Stimulated activated CD8-positive, alpha-beta memory T cell treated with anti-CD3 and anti-CD28 coated beads, Interleukin-12 subunit alpha, Interleukin-12 subunit beta, amount 100 ng/mL, for 4 hours (primary cell): ENCODE results near the gene WNT4.

Experiments used
- DNase-seq: peaks from one replicate; pipeline ENCODE4 v3.0.0-alpha.2; 2020; ENCODE audit warnings: low read depth

The WNT4 gene

DNA sequence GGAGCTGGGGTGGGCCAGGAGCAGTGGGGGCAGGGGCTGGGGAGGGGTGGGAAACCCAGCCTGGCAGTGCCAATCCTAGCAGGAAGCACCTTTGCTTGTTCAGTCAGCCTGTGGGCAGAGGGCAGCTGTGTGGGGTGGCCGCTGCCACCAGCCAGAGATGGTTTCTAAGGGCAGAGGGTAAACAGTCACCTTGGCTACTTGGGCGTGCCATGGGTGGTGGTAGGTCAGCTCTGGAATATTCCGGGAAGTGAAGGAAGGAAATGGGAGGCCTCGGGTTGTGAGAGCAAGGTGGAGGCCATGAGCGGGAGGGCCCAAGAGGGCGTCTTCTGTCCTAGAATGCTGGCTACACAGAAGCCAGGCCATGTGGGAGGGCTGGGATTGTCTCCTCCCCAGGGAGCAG, 20.7 kb upstream of the WNT4 start:
- DNase-seq = no peak

- DNase-seq = no peak
Measured at GRCh38 chr1:22163137-22163536, 20.2 kb upstream of the WNT4 start.

- no peak for DNase-seq
Measured at GRCh38 chr1:22159891-22160290, 17.0 kb upstream of the WNT4 start.

- no peak for DNase-seq
Measured at GRCh38 chr1:22158654-22159053, 15.8 kb upstream of the WNT4 start.

- no peak for DNase-seq
Measured at GRCh38 chr1:22157359-22157966, 14.6 kb upstream of the WNT4 start.

DNA sequence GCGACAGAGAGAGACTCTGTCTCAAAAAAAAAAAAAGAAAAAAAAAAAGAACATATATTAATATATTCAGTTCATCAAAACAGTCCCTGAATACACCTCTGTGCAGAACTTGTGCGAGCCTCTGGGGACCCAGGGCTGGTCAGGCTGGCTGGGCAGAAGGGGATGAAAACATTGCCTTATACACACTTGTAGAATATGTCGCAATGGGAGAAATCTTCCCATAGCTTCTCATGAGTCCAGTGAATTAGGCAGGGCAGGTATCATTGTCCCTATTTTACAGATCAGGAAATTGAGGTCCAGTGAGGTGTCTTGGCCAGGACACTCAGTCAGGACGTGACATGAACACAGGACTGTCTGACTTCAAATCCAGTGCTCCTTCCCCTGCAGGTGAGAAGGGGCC, 12.6 kb upstream of the WNT4 start:
- DNase-seq = no peak

DNA sequence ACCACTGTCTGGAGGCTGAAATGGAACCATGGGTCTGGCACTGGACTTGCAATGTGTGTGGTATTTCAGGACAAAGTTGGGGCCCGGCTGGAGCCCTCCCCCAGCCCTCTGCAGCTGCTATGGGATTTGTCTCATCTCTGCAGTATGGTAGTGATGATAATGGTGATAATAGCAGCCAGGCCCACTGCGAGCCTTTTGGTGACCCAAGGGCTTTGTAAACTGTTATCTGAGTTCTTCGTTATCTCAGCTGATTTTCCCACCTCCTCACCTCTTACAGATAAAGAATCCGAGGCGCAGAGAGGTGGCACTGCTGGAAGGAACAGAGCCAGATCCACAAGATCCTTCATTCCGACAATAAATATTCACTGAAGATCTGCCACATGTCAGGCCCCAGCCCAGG, 11.7 kb upstream of the WNT4 start:
- no peak for DNase-seq

DNA sequence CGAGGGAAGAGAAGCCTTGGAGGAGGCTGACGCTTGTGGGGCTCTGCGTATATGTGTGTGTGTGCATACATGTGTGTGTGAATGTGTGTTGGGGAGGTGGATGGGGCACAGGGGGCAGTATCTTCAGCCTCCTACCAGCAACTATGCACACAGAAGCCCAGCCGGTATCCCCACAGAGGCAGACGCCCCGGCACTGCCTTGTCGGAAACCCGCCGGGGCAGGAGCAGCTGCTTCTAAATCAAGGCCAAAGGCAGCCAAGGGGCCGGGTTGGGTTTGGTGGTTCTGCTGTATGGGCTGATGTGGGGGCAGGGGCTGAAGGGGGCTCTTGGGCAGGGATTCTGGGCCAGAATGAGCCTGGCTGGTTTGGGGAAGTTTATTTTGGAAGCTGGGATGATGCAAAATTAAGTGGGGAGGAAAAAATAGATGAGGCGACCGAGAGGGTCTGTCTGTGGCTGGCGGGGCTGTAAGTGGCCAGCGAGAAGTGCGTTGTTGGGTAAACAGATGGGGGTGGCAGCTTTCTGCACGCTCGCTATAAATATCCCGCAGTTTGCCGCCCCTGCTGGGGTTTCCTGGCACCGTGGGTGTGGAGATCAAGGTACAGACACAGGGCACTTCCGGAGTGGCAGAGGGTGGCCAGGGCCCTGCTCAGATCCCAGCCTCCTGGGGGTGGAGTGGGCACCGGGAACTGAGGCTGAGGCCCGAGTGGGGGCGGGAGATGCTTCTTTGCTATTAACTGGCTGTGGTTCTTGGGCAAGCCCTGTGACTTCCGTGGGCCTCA, 11.0 kb upstream of the WNT4 start:
- DNase-seq = no peak

- no peak for DNase-seq
Measured at GRCh38 chr1:22150923-22151322, 8.0 kb upstream of the WNT4 start.

DNA sequence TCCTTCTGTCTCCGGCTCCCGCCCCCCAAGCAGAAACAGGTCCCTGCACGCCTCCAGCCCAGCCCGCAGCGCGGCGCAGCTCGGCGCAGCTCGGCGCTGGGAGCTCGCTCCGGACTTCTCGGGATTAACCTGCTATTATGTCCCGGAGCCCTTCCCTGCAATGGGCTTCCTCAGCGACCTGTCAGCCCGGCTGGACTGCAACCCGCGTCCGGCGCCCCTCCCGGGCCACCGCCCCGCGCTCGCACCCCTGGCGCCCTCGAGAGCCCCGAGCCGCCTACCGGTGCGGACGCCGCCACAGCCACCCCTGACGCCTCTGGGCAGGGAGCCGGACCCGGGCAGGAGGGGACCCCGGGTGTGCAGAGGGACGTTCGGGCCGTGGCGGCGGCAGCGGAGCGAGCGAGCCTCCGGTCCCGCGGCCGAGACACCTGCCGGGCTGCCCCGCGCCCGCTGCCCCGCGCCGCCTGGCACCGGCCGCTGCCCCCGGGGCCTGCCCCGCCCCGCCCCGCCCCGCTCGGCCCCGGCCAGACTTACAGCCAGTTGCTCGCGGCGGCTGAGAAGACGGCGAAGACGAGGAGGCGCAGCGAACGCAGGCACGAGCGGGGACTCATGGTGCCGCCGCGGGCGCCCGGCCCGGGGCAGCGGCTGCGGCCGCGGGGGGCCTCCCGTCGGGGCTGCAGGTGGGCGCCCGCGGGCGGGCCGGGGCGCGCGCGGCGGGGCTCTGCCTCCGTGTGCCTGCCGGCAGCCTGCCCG, 407 bp downstream of the WNT4 start:
- DNase-seq = no peak

DNA sequence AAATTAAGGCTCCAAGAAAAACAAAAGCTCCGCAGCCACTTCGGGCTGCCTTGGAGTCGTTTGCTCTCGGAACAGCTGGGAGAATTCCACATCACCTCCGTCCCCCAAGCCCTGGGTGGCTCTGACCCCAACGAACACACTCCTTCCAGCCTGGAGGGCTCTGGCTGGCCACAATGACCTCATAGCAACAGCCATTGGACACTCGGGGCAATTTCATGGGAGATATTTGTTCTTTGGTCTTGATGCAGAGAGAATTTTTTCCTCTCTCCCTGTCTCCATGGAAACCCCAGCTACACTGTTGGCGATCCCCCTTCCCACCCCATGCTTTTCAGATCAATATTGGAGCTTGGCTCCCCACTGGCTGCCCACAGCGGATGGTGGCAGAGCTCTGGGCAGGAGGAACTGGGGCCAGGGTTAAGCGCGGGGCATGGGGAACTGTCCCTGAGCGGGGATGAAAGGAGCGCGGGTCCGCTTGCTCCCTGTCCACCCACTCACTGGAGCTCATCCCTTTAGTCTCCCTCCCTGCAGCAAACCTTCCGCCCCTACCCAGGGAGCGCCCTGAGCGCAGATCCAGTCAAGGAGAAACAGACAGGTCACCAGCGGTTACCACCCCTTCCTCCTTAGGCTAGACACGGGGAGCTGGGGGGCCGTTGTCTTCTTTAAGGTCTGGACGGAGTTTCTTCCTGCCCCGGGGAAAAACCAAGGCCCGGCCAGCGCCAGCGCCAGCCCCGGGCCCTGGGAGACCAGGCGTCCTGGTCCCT, 1.2 kb downstream of the WNT4 start:
- DNase-seq = no peak

DNA sequence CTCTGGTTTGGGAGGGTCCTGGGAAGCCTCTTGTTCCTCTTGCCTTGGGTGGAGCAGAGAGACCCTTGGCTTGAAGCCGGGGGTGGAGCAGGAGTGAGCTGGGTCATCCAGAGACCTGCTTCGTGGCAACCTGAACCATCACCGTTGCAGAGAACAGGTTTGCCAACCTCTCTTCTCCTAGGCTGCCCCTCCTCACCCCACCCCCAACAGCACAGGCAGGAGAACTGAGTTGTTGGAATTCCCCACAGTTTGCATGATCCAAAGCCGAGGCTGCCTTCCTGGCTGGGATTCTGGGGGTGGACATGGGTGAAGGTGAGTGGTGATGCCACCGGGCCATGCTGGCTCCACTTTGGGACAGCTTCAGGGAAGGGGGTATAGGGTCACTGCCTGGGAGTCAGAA, 2.2 kb downstream of the WNT4 start:
- no peak for DNase-seq

DNA sequence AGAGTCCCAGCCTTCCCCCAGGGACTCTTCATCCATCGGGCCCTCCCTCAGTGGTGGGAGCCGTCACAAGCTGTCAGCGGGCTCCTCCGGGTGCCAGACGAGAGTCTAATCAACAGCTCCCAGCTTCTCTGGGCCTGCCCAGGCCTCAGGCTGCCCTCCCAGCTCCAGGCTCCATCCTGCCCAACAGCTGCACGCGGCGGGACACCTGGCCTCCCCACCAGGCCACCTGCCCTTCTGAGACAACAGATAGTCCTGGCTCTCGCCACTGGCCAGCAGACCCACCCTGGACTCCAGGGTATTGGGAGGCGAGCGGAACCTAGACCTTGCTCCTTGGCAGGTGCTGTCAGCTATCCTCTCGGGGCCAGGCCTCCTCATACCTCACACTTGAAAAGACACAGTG, 3.1 kb downstream of the WNT4 start:
- no peak for DNase-seq

DNA sequence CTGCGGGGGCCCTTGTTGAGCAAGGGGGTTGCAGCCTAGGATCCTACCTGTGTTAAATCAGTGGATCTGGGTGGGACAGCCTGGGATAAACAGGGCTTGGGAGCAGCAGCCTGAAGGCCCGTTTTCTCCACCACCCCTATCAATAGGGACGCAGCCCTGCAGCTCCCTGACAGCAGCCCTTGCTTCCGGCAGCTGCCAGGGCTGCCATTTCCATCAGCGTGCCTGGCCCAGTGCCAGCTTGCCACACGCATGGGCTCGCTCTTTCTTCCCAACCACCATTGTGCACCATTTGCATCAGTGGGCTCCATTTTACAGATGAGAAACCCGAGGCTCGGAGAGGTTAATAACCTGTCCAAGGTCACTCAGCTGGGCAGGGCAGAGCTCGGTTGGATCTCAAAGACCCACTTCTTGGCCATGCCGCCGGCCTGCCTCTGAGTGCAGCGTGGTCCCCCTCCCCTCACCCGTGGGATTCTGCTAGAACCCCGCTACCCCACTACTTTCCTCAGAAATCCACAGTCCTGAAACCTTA, 3.8 kb downstream of the WNT4 start:
- DNase-seq = no peak

DNA sequence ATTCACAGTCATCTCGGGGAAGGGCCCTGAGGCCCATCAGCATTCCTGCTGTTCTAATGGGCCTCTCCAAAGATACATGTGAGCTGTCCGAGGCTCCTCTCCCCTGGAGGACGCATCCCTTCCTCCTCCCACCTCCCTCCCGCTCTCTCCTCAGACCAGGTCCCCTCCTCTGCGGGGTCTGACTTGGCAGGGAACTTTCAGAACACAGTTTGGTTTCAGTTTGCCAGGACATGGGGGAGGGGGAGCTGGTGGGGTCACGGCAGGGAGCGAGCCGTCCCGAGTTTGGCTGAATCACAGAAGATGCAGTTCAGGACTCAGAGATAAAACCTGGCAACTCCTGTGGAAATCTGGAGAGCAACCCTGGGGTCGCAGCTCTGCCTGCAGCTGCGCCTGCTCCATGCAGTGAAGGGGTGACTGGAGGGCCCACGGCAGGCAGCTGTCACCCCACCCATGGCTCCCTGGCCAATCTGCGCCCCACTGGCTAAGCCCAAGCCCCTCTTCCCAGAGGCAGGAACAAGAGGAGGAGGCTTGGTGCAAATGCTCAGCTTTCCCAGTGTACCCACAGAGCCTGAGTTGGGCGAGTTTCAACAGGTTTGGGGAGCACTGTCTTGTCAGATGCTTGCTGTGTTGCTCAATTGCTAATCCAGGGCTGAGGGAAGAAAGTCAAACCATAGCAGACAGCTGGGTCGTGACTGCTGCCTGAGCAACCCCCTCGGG, 5.7 kb downstream of the WNT4 start:
- DNase-seq = no peak

DNA sequence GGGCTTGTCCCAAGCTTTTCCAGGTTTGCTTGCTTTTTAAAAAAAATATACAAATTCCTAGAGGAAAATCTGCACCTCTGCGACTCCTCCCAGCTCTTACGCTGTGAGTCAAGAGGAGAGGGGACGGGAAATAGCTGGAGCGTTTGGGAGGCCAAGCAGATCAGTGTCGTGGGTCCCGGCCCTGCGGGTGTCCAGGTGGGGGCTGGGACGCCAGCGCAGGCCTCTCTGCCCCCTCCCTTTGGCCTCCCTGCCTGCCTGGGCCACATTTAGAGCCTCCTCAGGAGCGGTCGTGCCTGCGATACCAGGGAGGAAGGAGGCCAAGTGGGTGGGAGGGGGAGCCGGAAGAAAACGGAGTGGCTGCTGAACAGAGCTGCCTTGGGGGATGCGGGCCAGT, 9.0 kb downstream of the WNT4 start:
- no peak for DNase-seq

DNA sequence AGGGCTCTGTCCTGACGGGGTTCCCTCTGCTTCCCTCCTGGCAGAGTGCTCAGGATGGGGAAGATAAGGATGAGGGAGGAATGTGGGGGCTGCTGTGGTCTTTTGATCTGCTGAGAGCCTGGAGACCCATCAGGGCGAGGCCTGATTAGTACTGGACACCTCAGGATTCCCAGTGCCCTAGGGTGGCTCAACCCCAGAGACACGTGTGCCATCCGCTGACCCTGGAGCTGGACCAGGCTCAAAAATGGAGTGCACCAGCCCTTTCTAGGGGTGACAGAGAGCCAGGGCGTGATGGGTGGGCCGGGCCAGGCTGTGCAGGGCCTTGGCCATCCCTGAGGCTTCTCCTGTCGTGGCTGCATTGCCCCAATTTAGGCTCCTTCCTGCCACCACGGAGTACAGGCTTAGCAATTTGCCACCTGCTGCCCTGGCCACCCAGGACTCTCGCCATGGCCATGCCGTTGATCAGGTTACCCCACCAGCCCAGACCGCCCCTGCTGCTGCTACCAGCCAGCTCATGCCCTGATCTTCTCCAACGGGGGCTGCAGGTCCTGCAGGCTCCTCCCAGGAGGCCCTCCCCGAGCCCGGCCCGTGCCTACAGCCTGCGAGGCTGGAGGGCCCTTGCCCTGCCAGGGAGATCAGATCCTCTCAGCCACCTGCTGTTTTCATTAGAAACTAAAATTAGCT, 9.5 kb downstream of the WNT4 start:
- DNase-seq = no peak

DNA sequence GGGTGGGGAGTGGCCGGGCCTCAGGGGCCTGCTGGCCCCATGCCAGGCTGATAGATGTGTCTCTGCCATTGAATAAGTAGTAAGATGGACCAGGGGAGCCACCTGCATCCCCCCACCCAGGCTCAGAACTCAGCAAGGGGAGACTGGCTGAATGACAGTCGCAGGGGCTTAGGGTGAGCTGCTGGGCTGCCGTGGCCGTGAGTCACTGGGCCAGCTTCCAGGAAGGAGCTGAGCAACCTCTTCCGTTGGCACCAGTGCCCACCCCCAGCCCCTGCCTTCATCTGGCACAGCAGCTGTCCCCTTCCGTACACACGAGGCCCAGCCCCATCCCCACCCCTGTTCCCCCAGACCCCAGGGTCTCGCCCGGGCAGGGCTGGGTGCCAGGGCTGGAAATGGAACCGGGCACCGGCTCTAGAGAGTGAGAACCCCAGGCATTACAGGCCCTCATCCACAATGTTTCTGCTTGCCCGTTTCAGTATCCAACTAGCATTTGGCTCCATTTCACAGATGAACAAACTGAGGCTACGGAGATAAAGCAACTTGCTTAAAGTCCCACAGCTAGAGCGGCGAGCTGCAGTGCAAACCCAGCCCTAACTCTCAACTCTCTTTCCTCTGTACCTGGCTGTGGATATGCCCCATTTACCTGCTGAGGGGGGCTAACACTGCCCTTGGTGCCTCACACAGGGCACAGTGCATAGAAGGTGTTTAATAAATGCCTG, 10.2 kb downstream of the WNT4 start:
- no peak for DNase-seq

GRCh38 chr1:22131875-22132486, 10.9 kb downstream of the WNT4 start:
- DNase-seq = peak; percentile 16

DNA sequence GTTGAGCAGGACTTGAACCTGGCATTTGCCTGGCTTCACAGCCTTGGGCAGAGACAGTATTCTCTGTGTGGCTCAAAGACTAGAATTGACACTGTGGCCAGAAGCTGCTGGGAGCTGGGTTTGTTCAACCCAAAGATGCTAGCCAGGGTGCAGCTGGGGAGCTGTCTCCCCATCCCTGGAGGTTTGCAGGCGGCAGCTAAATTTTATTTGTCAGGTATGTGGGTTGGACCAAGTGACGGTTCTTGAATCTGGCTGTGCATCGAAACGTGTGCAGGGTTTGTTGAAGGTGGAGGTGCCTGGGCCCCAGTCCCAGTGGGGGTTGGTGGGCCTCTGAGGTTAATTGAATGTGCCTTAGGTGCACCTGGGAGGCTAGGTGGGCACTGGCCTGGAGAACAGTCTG, 11.8 kb downstream of the WNT4 start:
- no peak for DNase-seq
